K562 (cell line): ENCODE data around the gene KRT83. TPM values are rescaled to one million over a fixed set of nuclear protein-coding genes. Genes with fewer than 3 reads are reported as not detected.

ENCODE experiments used
- LEF1 ChIP-seq: fragments of 450-650 bp; IDR thresholded peaks from 2 replicates; pipeline ENCODE4 v1.6.1; 2016; ENCODE audit warnings: mild to moderate bottlenecking
- ZFP30 ChIP-seq: fragments of 250-450 bp; sonication (Bioruptor Pico); IDR thresholded peaks from 2 replicates; pipeline ENCODE4 v1.8.0; 2022; ENCODE audit warnings: moderate library complexity, mild to moderate bottlenecking, inconsistent platforms, borderline replicate concordance
- ZNF232 ChIP-seq: sonication (generic); formaldehyde crosslinking; IDR thresholded peaks from 2 replicates; pipeline ENCODE4 v1.8.0; 2022; ENCODE audit warnings: mild to moderate bottlenecking, missing genetic modification reagents
- ZNF318 ChIP-seq, 2 experiments: fragments of 450-650 bp; IDR thresholded peaks; 2 replicates each; pipeline ENCODE4 v1.6.1; 2016; ENCODE audit warnings: mild to moderate bottlenecking in 2 of 2, borderline replicate concordance in 1 of 2, low read depth in 1 of 2, moderate library complexity in 1 of 2
- polyA plus RNA-seq, 8 experiments: library from polyadenylated mRNA; depleted of rRNA in 4 of 8; stranded (reverse) in 5 of 8; unstranded in 3 of 8; fragments of >200 nt; fragmentation: Nextera tagmentation in 2 of 8; fragmentation: Illumina TruSeq in 1 of 8; extraction: Ambion mirVana in 2 of 8; extraction: Trizol in 1 of 8; gene quantifications; 2 replicates each; pipeline versions ENCODE4 v1.2.1 to v1.2.3, GENCODE V29; 2011 to 2014; ENCODE audit warnings: inconsistent platforms in 1 of 8, missing spikeins in 1 of 8
- total RNA-seq, 7 experiments: library from RNA; depleted of rRNA in 6 of 7; stranded (reverse); fragments of >200 nt in 6 of 7; fragmentation: Illumina TruSeq in 2 of 7; extraction: Trizol in 2 of 7; gene quantifications; 2 replicates each; pipeline versions ENCODE4 v1.2.1 to v1.2.3, GENCODE V29; 2011 to 2021; ENCODE audit warnings: low replicate concordance in 1 of 7

The KRT83 gene
- total and polyA plus RNA-seq, 9 of the 15 experiments (the other 6 are each of a cell fraction or from before 2014, with no cell fraction given): not detected

- TF ChIP-seq ZNF318 (IDR thresholded peaks at IDR 0.05; ENCODE audit: borderline replicate concordance in 1 of 2, low read depth in 1 of 2) (no peak), ZNF232 (CRISPR knock-in tag) (no peak), ZFP30 (CRISPR knock-in tag) (no peak), LEF1 (no peak)
Measured at GRCh38 chr12:52364901-52365489, 43.8 kb upstream of the KRT83 start (continued).
